PFSK-1 (cell line): ENCODE measurements around the gene EPAS1.

ENCODE experiments used
- FOXP2 ChIP-seq: optimal IDR thresholded peaks from 2 replicates; pipeline ENCODE3; 2011; ENCODE audit warnings: borderline replicate concordance, control low read depth, inconsistent platforms; ENCODE audit not compliant: insufficient read depth; ENCODE audit errors: extremely low read length, extremely low read depth
- POLR2AphosphoS5 ChIP-seq: IDR thresholded peaks from 2 replicates; pipeline ENCODE4 v1.6.1; 2012; ENCODE audit warnings: low read depth, mild to moderate bottlenecking, control low read depth, low read length, moderate library complexity
- REST ChIP-seq, 2 experiments: IDR thresholded peaks; 2 replicates each; pipeline versions ENCODE4 v1.6.1 to v1.8.0; 2011 to 2012; ENCODE audit warnings: low read depth in 2 of 2, low read length in 2 of 2, control low read depth in 1 of 2, inconsistent platforms in 1 of 2, mild to moderate bottlenecking in 1 of 2, moderate library complexity in 1 of 2; ENCODE audit not compliant: insufficient read depth in 1 of 2
- SIN3A ChIP-seq: IDR thresholded peaks from 2 replicates; pipeline ENCODE4 v1.6.1; 2012; ENCODE audit warnings: mild to moderate bottlenecking, low read length, moderate library complexity, borderline replicate concordance; ENCODE audit not compliant: insufficient read depth
- TAF1 ChIP-seq: IDR thresholded peaks from 2 replicates; pipeline ENCODE4 v1.6.1; 2012; ENCODE audit warnings: low read length, control low read depth, borderline replicate concordance; ENCODE audit not compliant: insufficient read depth

The EPAS1 gene

DNA sequence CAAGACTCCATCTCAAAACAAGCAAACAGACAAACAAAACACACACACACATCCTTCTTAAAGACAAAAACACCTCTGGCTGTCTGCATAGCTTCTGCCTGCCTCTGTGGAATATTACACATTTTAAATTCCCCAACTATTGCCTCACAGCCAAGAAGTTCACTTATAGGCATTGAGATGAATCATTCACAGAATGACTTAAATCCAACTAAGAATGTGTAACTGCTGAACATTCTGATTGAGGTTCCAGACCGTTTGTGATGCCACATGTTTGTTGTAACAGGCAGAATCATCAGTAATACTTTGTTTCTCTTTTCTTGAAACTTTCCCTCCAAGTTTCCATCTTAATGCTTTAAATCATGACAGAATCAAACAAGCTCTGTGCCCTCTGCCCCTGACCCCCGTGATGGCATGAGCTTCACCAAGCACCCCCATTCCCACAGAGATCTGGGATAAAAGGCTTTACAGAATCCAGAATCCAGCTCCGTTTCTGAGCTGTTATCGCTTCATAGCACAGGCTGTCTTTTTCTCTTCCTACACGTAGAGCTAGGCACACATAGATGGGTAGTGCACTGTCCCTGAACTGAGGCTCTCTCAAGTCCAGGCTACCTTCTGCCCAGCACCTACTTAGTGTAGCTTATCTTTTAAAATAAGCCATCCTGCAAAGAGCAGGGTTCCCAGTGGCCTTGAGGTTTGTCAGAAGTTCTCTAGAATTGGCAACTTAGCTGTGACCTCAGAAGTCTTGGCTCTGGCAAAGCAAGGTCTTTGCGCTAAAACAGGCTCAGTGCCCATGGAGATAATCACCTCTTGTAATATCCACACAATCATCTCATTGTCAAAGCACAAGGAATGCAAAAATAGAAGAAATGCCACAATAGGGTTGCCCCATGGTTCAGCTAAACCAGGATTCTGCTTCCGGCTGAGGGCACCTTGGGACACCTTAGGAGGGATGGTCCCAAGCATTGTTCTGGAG lies 32.9 kb downstream of the EPAS1 start:
- no peak for TF ChIP-seq POLR2AphosphoS5

- TF ChIP-seq POLR2AphosphoS5 (no peak), REST (IDR thresholded peaks at IDR 0.05; ENCODE audit: insufficient read depth in 1 of 2, low read depth in 2 of 2, low read length in 2 of 2) (no peak), TAF1 (no peak), SIN3A (no peak), FOXP2 (no peak)
Observed at GRCh38 chr2:46331109-46331766, 34.0 kb downstream of the EPAS1 start.

GRCh38 chr2:46332686-46333281 lies 35.6 kb downstream of the EPAS1 start:
- TF ChIP-seq FOXP2 (no peak), TAF1 (no peak), SIN3A (no peak), REST (IDR thresholded peaks at IDR 0.05; ENCODE audit: insufficient read depth in 1 of 2, low read depth in 2 of 2, low read length in 2 of 2) (no peak), POLR2AphosphoS5 (no peak)

DNA sequence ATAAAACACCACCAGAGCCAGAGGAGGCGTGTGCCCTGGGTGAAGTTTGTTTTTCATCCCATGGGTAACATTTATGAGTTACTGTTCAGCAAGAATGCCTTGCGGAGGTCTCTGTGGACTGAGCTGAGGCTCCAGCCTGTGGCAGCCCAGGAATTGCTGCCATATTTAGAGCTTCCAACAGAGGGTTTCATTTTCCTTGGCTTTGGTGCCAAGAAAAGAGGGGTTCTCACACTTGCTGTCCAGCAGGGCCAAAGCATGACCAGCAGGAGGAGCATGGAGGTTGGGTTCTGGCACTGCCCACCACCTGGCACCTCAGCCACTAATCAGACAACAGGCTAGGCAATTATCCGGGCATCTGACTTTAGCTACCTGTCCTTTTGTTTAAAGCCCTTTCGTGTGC lies 36.7 kb downstream of the EPAS1 start:
- TF ChIP-seq SIN3A = no peak
- no peak for TF ChIP-seq POLR2AphosphoS5
- no peak for TF ChIP-seq FOXP2
- no peak for TF ChIP-seq TAF1
- TF ChIP-seq REST (IDR thresholded peaks at IDR 0.05; ENCODE audit: insufficient read depth in 1 of 2, low read depth in 2 of 2, low read length in 2 of 2) = 0 out of 4 replicates have a peak, but pooled peaks of 1 of the 2 experiments have one; percentile 22

GRCh38 chr2:46334389-46335271 lies 37.4 kb downstream of the EPAS1 start:
- TF ChIP-seq POLR2AphosphoS5 (no peak), TAF1 (no peak), REST (IDR thresholded peaks at IDR 0.05; ENCODE audit: insufficient read depth in 1 of 2, low read depth in 2 of 2, low read length in 2 of 2) (no peak), SIN3A (peak; percentile 30; the same call in 1 of the 2 replicates)
